ENCODE measurements around the gene DDX17. TPM values are rescaled to one million over a fixed set of nuclear protein-coding genes. Genes with fewer than 3 reads are reported as not detected.

Gene DDX17
- total RNA-seq, 1 donor from 2014 or later, result 651 TPM

- no peak for TF ChIP-seq CTCF (IDR thresholded peaks at IDR 0.05; ENCODE audit: unreplicated experiment)
- Mint-ChIP-seq H3K4me3 (ENCODE audit: low read depth) (peak overlapping the region; percentile 75), H3K4me1 (ENCODE audit: low read depth) (peaks cover 16% of the 10 kb centered on the region), H3K36me3 (ENCODE audit: insufficient read depth) (no peaks in the 10 kb centered on the region), H3K9me3 (ENCODE audit: low read depth) (no peaks in the 10 kb centered on the region), H3K27me3 (peaks cover 73% of the 10 kb centered on the region), H3K27ac (no peak overlapping the region)
- no peak for DNase-seq (ENCODE audit: low spot score, unreplicated experiment)
Observed at GRCh38 chr22:38454353-38455075, 51.6 kb downstream of the DDX17 start.

DNA sequence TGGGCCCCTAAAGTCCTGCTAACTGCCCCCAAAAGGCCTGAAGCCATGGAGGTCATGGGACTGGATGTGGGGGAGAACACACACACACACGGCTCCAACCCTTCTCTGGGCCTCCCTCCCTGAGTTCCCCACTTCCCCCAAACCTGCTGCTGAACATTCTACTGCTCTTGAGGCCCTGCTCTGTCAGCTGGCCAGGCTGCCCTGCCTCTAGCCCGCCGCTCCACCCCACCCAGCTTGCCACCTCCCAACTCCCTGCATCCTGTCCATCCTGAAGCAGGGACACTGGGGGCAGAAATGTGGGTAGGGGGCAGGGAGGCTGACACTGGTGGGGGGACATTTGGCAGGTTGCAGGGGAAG lies 52.1 kb downstream of the DDX17 start:
- no peaks in the 10 kb centered on the region for H3K36me3 Mint-ChIP-seq (ENCODE audit: insufficient read depth)

GRCh38 chr22:38453066-38453672 lies 52.9 kb downstream of the DDX17 start:
- peaks cover 16% of the 10 kb centered on the region for H3K4me1 Mint-ChIP-seq (ENCODE audit: low read depth)
- no peak for TF ChIP-seq CTCF (IDR thresholded peaks at IDR 0.05; ENCODE audit: unreplicated experiment)
- H3K9me3 Mint-ChIP-seq (ENCODE audit: low read depth), result no peaks in the 10 kb centered on the region
- no peaks in the 10 kb centered on the region for H3K36me3 Mint-ChIP-seq (ENCODE audit: insufficient read depth)
- H3K4me3 Mint-ChIP-seq (ENCODE audit: low read depth), result peak overlapping the region; percentile 28
- peaks cover 65% of the 10 kb centered on the region for H3K27me3 Mint-ChIP-seq
- H3K27ac Mint-ChIP-seq, result no peak overlapping the region
- DNase-seq (ENCODE audit: low spot score, unreplicated experiment), result no peak

More for the DNA sequence above, 52.1 kb downstream of the DDX17 start:
- Mint-ChIP-seq H3K9me3 (ENCODE audit: low read depth) (no peaks in the 10 kb centered on the region), H3K27ac (no peak overlapping the region), H3K4me3 (ENCODE audit: low read depth) (peak overlapping the region; percentile 75), H3K27me3 (peaks cover 69% of the 10 kb centered on the region), H3K4me1 (ENCODE audit: low read depth) (peaks cover 16% of the 10 kb centered on the region)
- TF ChIP-seq CTCF (IDR thresholded peaks at IDR 0.05; ENCODE audit: unreplicated experiment), result no peak
- no peak for DNase-seq (ENCODE audit: low spot score, unreplicated experiment)

DNA sequence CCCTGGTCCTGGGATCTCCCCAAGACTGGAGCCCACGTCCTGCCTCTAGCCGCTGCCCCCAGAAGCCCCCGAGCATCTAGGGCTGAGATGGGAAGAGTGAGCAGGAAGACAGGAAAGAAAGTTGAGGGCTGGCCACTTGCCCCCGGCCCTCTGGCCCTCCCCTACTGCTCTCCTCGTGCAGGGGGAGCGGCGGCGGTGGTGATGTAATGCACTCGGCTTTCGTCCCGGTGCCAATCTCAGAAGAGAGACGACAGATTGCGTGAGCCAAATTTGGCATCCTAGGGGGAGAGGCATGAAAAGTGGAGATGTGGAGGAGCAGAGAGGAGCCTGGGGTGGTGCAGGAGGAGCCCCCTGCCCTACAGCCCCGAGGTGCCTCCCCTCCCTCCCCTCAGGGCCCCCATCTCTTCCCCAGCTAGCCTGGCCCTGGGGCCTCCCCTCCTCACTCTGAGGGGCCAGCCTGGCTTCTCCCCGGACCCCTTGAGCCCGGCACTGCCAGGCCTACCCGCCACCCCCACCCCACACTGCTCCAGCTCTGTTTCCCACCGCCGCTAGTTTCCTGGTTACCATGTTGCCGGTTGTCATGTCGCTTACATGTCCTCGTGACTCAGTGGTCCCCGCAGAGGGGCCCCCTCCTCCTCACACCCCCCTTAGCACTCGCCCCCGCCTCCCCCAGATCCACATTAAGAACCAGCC lies 53.6 kb downstream of the DDX17 start:
- H3K4me3 Mint-ChIP-seq (ENCODE audit: low read depth), result peak overlapping the region; percentile 14
- H3K27ac Mint-ChIP-seq, result no peak overlapping the region
- peaks cover 15% of the 10 kb centered on the region for H3K4me1 Mint-ChIP-seq (ENCODE audit: low read depth)
- TF ChIP-seq CTCF (IDR thresholded peaks at IDR 0.05; ENCODE audit: unreplicated experiment), result no peak
- H3K27me3 Mint-ChIP-seq, result peaks cover 60% of the 10 kb centered on the region
- no peak for DNase-seq (ENCODE audit: low spot score, unreplicated experiment)
- no peaks in the 10 kb centered on the region for H3K36me3 Mint-ChIP-seq (ENCODE audit: insufficient read depth)
- H3K9me3 Mint-ChIP-seq (ENCODE audit: low read depth), result no peaks in the 10 kb centered on the region

DNA sequence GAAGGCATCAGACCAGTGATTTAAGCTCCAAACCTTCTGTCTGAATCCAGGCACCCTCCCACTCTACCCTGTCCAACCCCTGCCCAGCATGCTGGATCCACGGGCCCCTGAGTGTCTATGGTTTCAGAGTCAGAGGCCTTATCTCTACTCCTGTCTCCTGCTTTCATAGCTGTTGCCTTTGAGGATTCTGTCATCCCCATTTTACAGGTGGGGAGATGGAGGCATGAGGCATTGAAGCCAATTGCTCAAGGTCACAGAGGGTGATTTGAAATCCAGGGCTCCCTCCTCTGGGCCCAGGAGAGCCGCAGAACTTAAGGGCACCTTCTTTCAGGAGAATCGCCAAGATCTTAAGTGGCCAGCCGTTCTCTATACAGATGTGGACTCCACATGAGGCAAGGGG lies 54.2 kb downstream of the DDX17 start:
- peaks cover 9% of the 10 kb centered on the region for H3K4me1 Mint-ChIP-seq (ENCODE audit: low read depth)
- H3K36me3 Mint-ChIP-seq (ENCODE audit: insufficient read depth), result no peaks in the 10 kb centered on the region
- no peak overlapping the region for H3K4me3 Mint-ChIP-seq (ENCODE audit: low read depth)
- no peak overlapping the region for H3K27ac Mint-ChIP-seq
- no peak for TF ChIP-seq CTCF (IDR thresholded peaks at IDR 0.05; ENCODE audit: unreplicated experiment)
- peaks cover 54% of the 10 kb centered on the region for H3K27me3 Mint-ChIP-seq
- no peaks in the 10 kb centered on the region for H3K9me3 Mint-ChIP-seq (ENCODE audit: low read depth)
- no peak for DNase-seq (ENCODE audit: low spot score, unreplicated experiment)
